Measurements from ENCODE around the gene OCEL1. TPM values are rescaled to one million over a fixed set of nuclear protein-coding genes. Genes with fewer than 3 reads are reported as not detected.

OCEL1 gene
- total RNA-seq, 2 donors from 2014 or later, result 44.7 to 64.5 TPM

GRCh38 chr19:17234911-17235299 is 8.9 kb downstream of the OCEL1 start:
- intact Hi-C loops (cut with DNase I, micrococcal nuclease), result no loop called here
- ATAC-seq (peak; percentile 72), DNase-seq (peak; percentile 70 to 80)

- DNase-seq, result peak; percentile 75 to 86
- intact Hi-C loops (cut with DNase I, micrococcal nuclease), result no loop called here
- peak; percentile 67 for ATAC-seq
These were observed 9.4 kb downstream of the OCEL1 start for GRCh38 chr19:17235300-17235970.

GRCh38 chr19:17235971-17236777 is 10.1 kb downstream of the OCEL1 start:
- DNase-seq (peak; percentile 60 to 70), ATAC-seq (peak; percentile 22)
- intact Hi-C loops (cut with DNase I, micrococcal nuclease), result no loop called here

GRCh38 chr19:17236811-17237543 is 11.0 kb downstream of the OCEL1 start:
- DNase-seq (no peak), ATAC-seq (no peak)
- intact Hi-C loops (cut with DNase I, micrococcal nuclease), result no loop called here

- intact Hi-C loops (cut with DNase I, micrococcal nuclease), result no loop called here
- ATAC-seq (no peak), DNase-seq (no peak)
These were observed 12.0 kb downstream of the OCEL1 start for GRCh38 chr19:17237747-17238706.

- DNase-seq, result peak; percentile 58 to 65
- intact Hi-C loops (cut with DNase I, micrococcal nuclease), result no loop called here
- ATAC-seq, result peak; percentile 54
These were observed 14.2 kb downstream of the OCEL1 start for GRCh38 chr19:17240062-17240752.

- ATAC-seq (no peak), DNase-seq (no peak)
- intact Hi-C loops (cut with DNase I, micrococcal nuclease), result no loop called here
These were observed 14.9 kb downstream of the OCEL1 start for GRCh38 chr19:17240826-17241399.

GRCh38 chr19:17242431-17243208 is 16.6 kb downstream of the OCEL1 start:
- intact Hi-C loops (cut with DNase I, micrococcal nuclease), result no loop called here
- no peak for DNase-seq
- no peak for ATAC-seq

- peak; percentile 51 to 56 for DNase-seq
- intact Hi-C loops (cut with DNase I, micrococcal nuclease), result no loop called here
- peak; percentile 19 for ATAC-seq
These were observed 17.3 kb downstream of the OCEL1 start for GRCh38 chr19:17243211-17243829.

- peak; percentile 72 to 79 for DNase-seq
- intact Hi-C loops (cut with DNase I, micrococcal nuclease), result no loop called here
- peak; percentile 31 for ATAC-seq
These were observed 18.0 kb downstream of the OCEL1 start for GRCh38 chr19:17243830-17244617.

- intact Hi-C loops (cut with DNase I, micrococcal nuclease), result no loop called here
- DNase-seq (peak in 1 of 2 donors; percentile 56), ATAC-seq (no peak)
These were observed 18.9 kb downstream of the OCEL1 start for GRCh38 chr19:17244618-17245534.

- no peak for ATAC-seq
- DNase-seq, result no peak
- intact Hi-C loops (cut with DNase I, micrococcal nuclease), result no loop called here
These were observed 19.5 kb downstream of the OCEL1 start, which contains the start of gene NR2F6 for GRCh38 chr19:17245535-17245984. TSS of gene NR2F6 (minus strand) at chr19:17245919. CDS start at chr19:17245220, 699 bp downstream.

- ATAC-seq (peak; percentile 41), DNase-seq (peak; percentile 72 to 75)
- intact Hi-C loops (cut with DNase I, micrococcal nuclease), result no loop called here
These were observed 20.8 kb downstream of the OCEL1 start for GRCh38 chr19:17246681-17247425.
